NCI-H2171 treated with DMSO at 0.1 percent for 48 hours (cell line): ENCODE measurements around the gene COL7A1.
A peak's percentile ranks its signal among the peaks of the same experiment; 100 is the strongest.
"Not testable (repeated sequence)": the region's sequence is repeated elsewhere in the genome, so short reads cannot be mapped to it uniquely, and the experiment has no call there.

ENCODE experiments used
- DNase-seq: peaks from one replicate; lab custom pipeline; 2025; lab: John Stamatoyannopoulos, UW

COL7A1 gene

GRCh38 chr3:48563382-48563918 is 31.7 kb downstream of the COL7A1 start, which contains the start of gene UCN2:
Gene UCN2 (minus strand): TSS chr3:48563781. CDS start chr3:48563124, 657 bp downstream.
- peak; percentile 35 for DNase-seq

GRCh38 chr3:48562367-48563095 is 32.6 kb downstream of the COL7A1 start:
- DNase-seq = no peak

- DNase-seq = no peak
Observed at GRCh38 chr3:48561045-48561736, 33.9 kb downstream of the COL7A1 start.

- DNase-seq = no peak
Observed at GRCh38 chr3:48560648-48561018, 34.5 kb downstream of the COL7A1 start.

- no peak for DNase-seq
Observed at GRCh38 chr3:48558493-48559134, 36.5 kb downstream of the COL7A1 start.

- peak; percentile 96 for DNase-seq
Observed at GRCh38 chr3:48556796-48557626, 38.1 kb downstream of the COL7A1 start, which contains the start of gene PFKFB4. Gene PFKFB4 (minus strand): TSS chr3:48556803. CDS start chr3:48556777, 26 bp downstream.

GRCh38 chr3:48555949-48556795 is 39.0 kb downstream of the COL7A1 start:
- DNase-seq = no peak

GRCh38 chr3:48555231-48555948 is 39.7 kb downstream of the COL7A1 start:
- no peak for DNase-seq

GRCh38 chr3:48553886-48554845 is 41.0 kb downstream of the COL7A1 start:
- DNase-seq = no peak

- DNase-seq = no peak
Observed at GRCh38 chr3:48553361-48553760, 41.8 kb downstream of the COL7A1 start.

- DNase-seq = no peak
Observed at GRCh38 chr3:48552111-48552951, 42.8 kb downstream of the COL7A1 start.

- not testable (repeated sequence) for DNase-seq
Observed at GRCh38 chr3:48551651-48552050, 43.5 kb downstream of the COL7A1 start.

- peak; percentile 29 for DNase-seq
Observed at GRCh38 chr3:48548729-48549705, 46.1 kb downstream of the COL7A1 start.

- DNase-seq = no peak
Observed at GRCh38 chr3:48548126-48548525, 47.0 kb downstream of the COL7A1 start.

- no peak for DNase-seq
Observed at GRCh38 chr3:48546203-48546829, 48.8 kb downstream of the COL7A1 start.

- DNase-seq = no peak
Observed at GRCh38 chr3:48544141-48544540, 51.0 kb downstream of the COL7A1 start.
